ENCODE results near the gene NRXN3. TPM values are rescaled to one million over a fixed set of nuclear protein-coding genes. Genes with fewer than 3 reads are reported as not detected.

The NRXN3 gene
- polyA plus RNA-seq, 1 donor (not counting 4 experiments of a cell fraction or from before 2014, with no cell fraction given), result 0.89 TPM

- no peaks in the 10 kb centered on the region for H3K79me2 ChIP-seq (ENCODE audit: control insufficient read depth, insufficient read depth, low read length)
- no peak overlapping the region for H3K9ac ChIP-seq (ENCODE audit: control insufficient read depth, extremely low read depth, insufficient read depth, low read length)
- H4K20me1 ChIP-seq (ENCODE audit: control insufficient read depth, extremely low read depth, insufficient read depth, low read length), result no peaks in the 10 kb centered on the region
- H3K27me3 ChIP-seq (ENCODE audit: control insufficient read depth, extremely low read depth, insufficient read depth, low read length), result no peaks in the 10 kb centered on the region
- TF ChIP-seq EZH2 (IDR thresholded peaks at IDR 0.05; ENCODE audit: low read length) (no peak), CTCF (optimal IDR thresholded peaks at IDR 0.05 in 1 of 3, IDR thresholded peaks at IDR 0.05 in 1 of 3, conservative IDR thresholded peaks at IDR 0.05 in 1 of 3; ENCODE audit: extremely low read depth in 1 of 3, insufficient read depth in 2 of 3, low read length in 3 of 3) (no peak)
- H2AFZ ChIP-seq (ENCODE audit: control insufficient read depth, low read length), result no peak overlapping the region
- FAIRE-seq (no peak), DNase-seq (ENCODE audit: low read depth, low spot score) (no peak)
- H3K4me1 ChIP-seq (ENCODE audit: control insufficient read depth, extremely low read depth, insufficient read depth, low read length), result no peaks in the 10 kb centered on the region
- H3K9me1 ChIP-seq (ENCODE audit: control insufficient read depth, extremely low read depth, insufficient read depth, low read length), result no peaks in the 10 kb centered on the region
- no peak overlapping the region for H3K4me2 ChIP-seq (ENCODE audit: control insufficient read depth, extremely low read depth, insufficient read depth, low read depth, low read length)
- H3K27ac ChIP-seq (ENCODE audit: control insufficient read depth, insufficient read depth, low read length), result no peak overlapping the region
- no peaks in the 10 kb centered on the region for H3K36me3 ChIP-seq (ENCODE audit: control insufficient read depth in 2 of 2, extremely low read depth in 1 of 2, insufficient read depth in 2 of 2, low read length in 2 of 2)
- no peak overlapping the region for H3K4me3 ChIP-seq (ENCODE audit: control insufficient read depth in 2 of 3, extremely low read depth in 1 of 3, insufficient read depth in 2 of 3, low read depth in 1 of 3, low read length in 3 of 3)
- H3K9me3 ChIP-seq (ENCODE audit: control insufficient read depth, low read depth, low read length), result no peaks in the 10 kb centered on the region
- dilution Hi-C loops (cut with MboI; ENCODE audit: extremely low pct_ligation_motif_present, low sequenced_read_pairs), result no loop called here
These were observed 886.7 kb downstream of the NRXN3 start for GRCh38 chr14:79056879-79057278.

- Histone ChIP-seq H2AFZ (ENCODE audit: control insufficient read depth, low read length) (no peak overlapping the region), H3K27me3 (ENCODE audit: control insufficient read depth, extremely low read depth, insufficient read depth, low read length) (no peaks in the 10 kb centered on the region), H3K9me1 (ENCODE audit: control insufficient read depth, extremely low read depth, insufficient read depth, low read length) (no peaks in the 10 kb centered on the region), H4K20me1 (ENCODE audit: control insufficient read depth, extremely low read depth, insufficient read depth, low read length) (no peaks in the 10 kb centered on the region), H3K4me3 (ENCODE audit: control insufficient read depth in 2 of 3, extremely low read depth in 1 of 3, insufficient read depth in 2 of 3, low read depth in 1 of 3, low read length in 3 of 3) (no peak overlapping the region), H3K9me3 (ENCODE audit: control insufficient read depth, low read depth, low read length) (no peaks in the 10 kb centered on the region), H3K36me3 (ENCODE audit: control insufficient read depth in 2 of 2, extremely low read depth in 1 of 2, insufficient read depth in 2 of 2, low read length in 2 of 2) (no peaks in the 10 kb centered on the region), H3K27ac (ENCODE audit: control insufficient read depth, insufficient read depth, low read length) (no peak overlapping the region), H3K9ac (ENCODE audit: control insufficient read depth, extremely low read depth, insufficient read depth, low read length) (no peak overlapping the region), H3K4me1 (ENCODE audit: control insufficient read depth, extremely low read depth, insufficient read depth, low read length) (no peaks in the 10 kb centered on the region), H3K79me2 (ENCODE audit: control insufficient read depth, insufficient read depth, low read length) (no peaks in the 10 kb centered on the region), H3K4me2 (ENCODE audit: control insufficient read depth, extremely low read depth, insufficient read depth, low read depth, low read length) (no peak overlapping the region)
- TF ChIP-seq CTCF (optimal IDR thresholded peaks at IDR 0.05 in 1 of 3, IDR thresholded peaks at IDR 0.05 in 1 of 3, conservative IDR thresholded peaks at IDR 0.05 in 1 of 3; ENCODE audit: extremely low read depth in 1 of 3, insufficient read depth in 2 of 3, low read length in 3 of 3), result no peak
- no peak for TF ChIP-seq EZH2 (IDR thresholded peaks at IDR 0.05; ENCODE audit: low read length)
- no peak for FAIRE-seq
- no peak for DNase-seq (ENCODE audit: low read depth, low spot score)
- dilution Hi-C loops (cut with MboI; ENCODE audit: extremely low pct_ligation_motif_present, low sequenced_read_pairs), result no loop called here
These were observed 887.2 kb downstream of the NRXN3 start for GRCh38 chr14:79057333-79057732.
